NCI-H82 treated with DMSO at 0.1 percent for 48 hours (cell line): ENCODE results near the gene ARRDC2.
"Not testable (repeated sequence)": the region's sequence is repeated elsewhere in the genome, so short reads cannot be mapped to it uniquely, and the experiment has no call there.

Source experiments
- DNase-seq: peaks from one replicate; lab custom pipeline; 2025; ENCODE audit not compliant: unreplicated experiment; lab: John Stamatoyannopoulos, UW

ARRDC2 gene

DNA sequence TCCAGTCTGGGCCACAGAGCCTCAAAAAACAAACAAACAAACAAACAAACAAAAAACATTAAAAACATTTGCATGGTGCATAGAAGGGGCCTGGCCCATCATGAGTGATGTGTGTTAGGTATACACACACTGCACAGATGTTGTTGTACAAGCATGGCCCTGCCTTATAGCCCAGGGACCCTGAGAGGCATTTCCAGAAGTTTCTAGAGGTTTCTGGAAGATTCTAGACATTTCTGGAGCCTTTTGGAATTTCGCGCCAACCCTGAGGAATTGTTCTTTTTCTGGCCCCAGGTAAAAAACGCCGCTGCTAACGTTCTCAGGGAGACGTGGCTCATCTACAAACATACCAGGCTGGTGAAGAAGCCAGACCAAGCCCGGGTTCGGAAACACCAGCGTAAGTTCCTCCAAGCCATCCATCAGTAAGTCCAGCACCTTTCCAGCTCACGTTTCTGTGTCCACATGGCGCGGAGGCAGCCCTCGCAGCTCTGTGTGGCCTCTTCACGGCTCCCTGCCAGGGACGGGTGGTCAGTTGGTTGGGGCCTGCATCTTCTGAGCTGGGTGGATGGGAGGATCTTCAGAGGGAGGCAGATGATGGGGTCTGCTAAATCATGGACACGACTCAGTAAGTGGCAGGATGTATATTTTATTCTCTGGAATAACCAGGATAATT is 18.4 kb upstream of the ARRDC2 start:
- no peak for DNase-seq

DNA sequence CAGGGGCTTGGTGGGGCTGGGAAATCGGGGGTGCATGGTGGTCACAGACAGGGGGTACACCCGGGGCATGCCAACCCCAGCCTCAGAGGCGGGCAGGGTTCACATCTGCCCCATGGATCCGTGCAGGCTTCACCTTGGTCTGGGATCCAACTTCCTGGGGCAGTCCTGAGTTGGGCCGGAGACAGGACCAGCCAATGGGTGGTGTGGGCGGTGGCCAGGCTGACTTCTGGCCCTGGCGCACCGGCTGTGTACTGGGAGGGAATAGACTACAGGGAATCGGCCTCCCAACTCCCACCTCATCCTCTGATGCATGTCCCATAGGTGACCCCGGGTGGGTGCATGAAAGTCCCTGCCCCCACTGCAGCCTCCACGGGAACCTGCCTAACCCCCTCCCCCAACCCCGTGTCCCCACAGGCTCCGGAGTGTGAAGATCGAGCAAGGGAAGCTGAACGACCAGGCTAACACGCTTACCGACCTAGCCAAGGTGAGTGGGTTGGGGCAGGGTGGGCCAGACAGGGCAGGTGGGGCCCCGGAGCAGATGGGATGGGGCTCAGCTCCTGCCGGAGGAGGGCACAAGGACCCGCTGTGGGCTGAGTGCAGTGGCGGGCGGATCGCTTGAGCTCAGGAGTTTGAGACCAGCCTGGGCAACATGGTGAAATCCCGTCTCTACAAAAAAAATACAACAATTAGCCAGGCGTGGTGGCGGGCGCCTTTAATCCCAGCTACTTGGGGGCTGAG is 14.7 kb upstream of the ARRDC2 start:
- no peak for DNase-seq

DNA sequence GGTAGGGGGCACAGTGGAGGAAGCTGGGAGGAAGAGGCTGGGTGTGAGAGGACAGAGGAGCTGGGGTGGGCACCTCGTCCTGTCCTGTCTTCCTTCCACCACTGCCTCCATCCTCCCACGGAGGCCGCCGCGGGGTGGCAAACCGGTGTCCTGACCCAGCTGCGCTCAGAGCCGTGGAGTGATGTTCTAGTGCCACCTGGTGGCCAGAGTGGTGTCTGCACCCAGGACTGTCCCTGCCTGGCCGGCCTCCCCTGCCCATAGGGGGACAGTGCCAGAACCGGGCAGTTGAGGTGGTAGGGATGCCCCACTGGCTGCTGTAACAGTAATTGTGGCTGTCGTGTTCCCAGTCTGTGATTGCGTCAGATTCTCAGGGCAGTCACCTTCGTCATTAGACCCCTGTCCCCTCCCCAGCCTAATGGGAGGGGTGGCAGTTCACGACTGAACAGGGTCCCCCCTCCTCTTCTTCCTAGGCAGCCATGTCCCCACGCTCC is 11.1 kb upstream of the ARRDC2 start:
- DNase-seq, result peak; percentile 55

DNA sequence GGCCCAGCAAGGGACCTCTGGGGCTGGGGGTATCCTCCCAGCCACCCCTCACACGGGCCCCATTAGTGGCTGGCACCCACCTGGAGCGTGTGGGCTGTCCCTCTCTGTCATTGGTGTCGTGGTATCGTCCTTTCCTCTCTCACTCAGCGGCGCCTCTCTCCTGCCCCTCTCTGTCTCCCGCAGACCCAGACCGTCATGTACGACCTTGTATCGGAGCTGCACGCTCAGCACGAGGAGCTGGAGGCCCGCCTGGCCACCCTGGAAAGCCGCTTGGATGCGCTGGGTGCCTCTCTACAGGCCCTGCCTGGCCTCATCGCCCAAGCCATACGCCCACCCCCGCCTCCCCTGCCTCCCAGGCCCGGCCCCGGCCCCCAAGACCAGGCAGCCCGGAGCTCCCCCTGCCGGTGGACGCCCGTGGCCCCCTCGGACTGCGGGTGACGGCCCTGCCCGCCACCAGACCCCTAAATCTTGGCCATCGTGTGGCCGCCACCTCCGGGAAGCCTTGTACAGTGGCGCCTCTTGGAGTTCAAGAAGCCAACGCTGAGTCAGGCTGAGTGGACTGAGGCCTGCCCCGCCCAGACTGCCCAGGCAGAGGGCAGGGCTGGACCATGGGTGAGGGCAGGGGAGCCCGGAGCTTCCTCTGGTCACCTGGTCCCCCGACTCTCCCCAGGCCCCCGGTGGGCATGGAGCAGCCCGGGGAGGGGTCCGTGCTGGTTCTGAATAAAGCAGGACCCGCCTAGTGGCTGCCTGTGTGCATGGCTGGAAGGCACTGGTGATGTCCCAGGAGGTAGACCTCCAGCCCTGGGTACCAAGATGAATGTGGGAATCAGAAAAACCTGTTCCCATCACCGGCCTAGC is 9.8 kb upstream of the ARRDC2 start:
- no peak for DNase-seq

DNA sequence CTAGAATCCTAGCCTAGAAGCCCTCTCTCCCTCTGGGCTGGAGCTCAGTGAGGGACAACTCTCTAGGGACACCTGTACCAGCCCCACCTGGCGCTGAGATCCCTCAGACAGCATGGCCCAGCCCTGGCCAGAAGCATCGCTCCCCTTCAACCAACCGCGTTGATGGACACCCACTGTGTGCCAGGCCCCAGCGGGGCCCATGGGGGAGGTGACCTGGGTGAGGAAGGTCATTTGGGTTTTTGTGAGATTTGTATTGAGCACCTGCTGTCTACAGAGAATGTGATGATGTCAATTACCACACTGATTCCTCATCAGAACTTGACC is 9.2 kb upstream of the ARRDC2 start:
- DNase-seq, result no peak

DNA sequence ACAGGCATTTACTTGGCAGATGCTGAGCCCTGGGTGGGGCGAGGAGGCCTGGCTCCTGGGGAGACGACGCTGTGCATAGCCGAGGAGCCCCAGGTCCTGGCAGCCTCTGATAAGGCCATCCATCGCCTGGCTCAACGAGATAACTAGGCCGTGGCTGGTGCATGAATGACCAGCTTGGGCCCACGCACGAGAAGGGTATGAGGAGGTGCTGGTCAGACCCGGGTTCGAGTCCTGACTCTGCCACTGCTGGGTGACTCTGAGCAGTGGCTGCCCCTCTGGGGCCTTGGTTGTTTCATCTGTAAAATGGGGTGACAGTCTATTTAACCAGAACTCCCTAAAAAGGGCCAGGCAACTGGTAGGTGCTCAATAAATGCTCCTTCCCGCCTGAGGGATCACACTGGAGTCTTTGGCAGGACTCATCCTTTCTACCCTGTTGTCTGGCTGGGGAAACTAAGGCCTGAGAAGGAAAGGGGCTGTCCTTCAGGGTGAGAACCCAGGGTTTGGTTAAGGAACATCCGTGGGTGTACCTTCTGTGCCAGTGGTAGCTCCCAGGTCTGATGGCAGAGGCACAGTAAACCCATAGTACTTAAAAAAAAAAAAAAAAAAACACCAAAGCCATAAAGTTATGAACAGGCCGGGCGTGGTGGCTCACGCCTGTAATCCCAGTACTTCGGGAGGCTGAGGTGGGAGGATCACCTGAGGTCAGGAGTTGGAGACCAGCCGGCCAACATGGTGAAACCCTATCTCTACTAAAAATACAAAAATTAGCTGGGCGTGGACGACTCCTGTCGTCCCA is 8.1 kb upstream of the ARRDC2 start:
- DNase-seq, result no peak

DNA sequence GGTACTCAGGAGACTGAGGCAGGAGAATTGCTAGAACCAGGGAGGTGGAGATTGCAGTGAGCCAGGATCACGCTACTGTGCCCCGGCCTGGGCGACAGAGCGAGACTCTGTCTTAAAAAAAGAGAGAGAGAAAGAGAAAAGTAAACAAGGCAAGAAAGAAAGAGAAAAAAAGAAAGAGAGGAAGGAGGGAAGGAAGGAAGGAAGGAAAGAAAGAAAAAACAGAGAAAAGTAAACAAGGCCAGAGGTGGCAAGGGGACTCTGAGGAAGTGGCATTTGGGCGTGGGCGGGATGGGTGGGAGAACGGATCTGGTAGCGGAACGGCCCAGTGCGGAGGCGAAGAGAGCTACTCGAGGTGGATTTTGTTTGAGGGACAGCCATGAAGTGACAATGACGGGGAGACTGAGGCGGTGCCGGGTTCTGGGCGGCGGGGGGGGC is 7.5 kb upstream of the ARRDC2 start:
- no peak for DNase-seq

DNA sequence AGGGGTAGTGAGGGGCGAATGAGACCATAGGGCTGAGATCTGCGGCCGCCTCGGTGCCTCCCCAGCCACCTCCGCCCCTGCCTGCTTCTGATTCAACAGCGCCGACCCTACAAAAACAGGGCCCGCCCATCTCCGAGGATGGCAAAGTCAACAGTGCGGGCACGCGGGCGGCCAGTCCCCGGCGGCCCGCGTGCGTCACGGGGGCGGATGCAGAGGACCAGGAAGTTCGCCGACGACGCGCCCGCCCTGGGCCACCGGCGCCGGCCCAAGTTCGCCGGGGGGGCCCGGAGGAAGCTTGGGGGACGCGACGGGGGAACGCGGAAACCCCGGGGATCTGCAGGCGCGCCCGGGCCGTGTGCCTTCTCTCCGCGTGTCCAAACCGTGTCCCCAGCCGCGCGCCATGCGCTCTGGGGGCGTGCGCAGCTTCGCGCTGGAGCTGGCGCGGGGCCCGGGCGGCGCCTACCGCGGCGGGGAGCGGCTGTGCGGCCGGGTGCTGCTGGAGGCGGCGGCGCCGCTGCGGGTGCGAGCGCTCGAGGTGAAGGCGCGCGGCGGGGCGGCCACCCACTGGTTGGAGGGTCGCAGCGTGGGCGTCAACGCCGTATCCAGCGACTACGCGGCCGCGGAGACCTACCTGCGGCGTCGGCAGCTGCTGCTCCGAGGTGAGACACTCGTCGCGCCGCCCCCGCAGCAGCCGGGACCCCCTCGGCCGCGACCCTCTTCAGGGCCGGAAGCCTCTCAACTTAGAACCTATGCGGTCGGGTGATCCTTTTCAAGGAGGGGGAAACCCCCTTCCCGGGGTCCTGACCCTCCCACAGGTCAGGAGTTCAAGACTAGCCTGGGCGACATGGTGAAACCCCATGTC is 6.8 kb upstream of the ARRDC2 start:
- DNase-seq, result no peak

DNA sequence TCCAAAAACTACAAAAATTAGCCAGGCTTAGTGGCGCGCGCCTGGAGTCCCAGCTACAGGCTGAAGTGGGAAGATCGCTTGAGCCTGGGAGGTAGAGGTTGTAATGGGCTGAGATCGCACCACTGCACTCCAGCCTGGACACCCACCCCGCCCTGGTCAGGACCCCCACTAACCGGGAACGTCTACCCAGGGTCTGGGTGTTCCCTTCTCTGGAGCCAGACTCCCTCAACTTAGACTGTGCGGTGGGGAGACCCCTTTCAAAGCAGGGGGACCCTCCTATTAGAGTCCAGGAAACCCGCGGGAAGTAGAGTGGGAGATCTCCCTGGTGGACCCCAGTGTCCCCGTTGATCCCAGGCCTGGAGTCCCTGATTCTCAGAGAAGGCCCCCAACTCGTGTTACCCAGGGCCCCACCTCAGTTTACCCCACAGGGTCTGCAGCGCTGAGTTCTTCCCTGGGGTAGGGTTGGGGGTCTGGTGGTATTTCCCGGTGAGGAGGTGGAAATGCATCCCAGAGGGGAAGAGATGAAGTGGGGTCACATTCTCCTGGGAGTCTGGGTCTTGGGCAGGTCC is 6.1 kb upstream of the ARRDC2 start:
- DNase-seq, result no peak

DNA sequence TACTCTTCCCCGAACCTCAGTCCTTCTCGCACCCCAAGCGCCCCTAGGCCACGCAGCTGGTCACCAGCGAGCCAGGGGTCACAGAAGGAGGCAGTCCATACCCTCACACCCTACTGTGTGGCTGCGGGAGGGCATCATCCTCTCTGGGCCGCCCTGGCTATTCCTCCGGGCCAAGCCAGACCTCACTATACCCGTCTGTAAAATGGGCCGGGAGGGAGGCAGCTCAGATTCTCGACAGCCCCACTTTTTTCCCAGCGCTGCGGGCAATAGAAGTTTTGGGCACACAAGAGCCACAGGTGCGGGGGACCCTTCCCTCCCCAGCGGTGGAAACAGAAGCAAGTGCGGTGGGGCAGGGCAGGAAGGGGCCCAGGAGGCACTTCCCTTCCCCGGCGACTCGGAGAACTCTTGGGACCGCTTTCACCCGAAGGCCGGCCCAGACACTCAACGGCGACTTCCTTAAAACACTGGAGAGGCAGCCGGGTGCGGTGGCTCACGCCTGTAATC is 5.6 kb upstream of the ARRDC2 start:
- DNase-seq, result no peak

DNA sequence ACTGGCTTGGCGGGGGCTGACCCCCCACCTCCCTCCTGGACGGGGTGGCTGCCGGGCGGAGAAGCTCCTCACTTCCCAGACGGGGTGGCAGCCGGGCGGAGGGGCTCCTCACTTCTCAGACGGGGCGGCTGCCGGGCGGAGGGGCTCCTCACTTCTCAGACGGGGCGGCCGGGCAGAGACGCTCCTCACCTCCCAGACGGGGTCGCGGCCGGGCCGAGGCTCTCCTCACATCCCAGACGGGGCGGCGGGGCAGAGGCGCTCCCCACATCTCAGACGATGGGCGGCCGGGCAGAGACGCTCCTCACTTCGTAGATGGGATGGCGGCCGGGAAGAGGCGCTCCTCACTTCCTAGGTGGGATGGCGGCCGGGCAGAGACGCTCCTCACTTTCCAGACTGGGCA is 2.2 kb upstream of the ARRDC2 start:
- not testable (repeated sequence) for DNase-seq

DNA sequence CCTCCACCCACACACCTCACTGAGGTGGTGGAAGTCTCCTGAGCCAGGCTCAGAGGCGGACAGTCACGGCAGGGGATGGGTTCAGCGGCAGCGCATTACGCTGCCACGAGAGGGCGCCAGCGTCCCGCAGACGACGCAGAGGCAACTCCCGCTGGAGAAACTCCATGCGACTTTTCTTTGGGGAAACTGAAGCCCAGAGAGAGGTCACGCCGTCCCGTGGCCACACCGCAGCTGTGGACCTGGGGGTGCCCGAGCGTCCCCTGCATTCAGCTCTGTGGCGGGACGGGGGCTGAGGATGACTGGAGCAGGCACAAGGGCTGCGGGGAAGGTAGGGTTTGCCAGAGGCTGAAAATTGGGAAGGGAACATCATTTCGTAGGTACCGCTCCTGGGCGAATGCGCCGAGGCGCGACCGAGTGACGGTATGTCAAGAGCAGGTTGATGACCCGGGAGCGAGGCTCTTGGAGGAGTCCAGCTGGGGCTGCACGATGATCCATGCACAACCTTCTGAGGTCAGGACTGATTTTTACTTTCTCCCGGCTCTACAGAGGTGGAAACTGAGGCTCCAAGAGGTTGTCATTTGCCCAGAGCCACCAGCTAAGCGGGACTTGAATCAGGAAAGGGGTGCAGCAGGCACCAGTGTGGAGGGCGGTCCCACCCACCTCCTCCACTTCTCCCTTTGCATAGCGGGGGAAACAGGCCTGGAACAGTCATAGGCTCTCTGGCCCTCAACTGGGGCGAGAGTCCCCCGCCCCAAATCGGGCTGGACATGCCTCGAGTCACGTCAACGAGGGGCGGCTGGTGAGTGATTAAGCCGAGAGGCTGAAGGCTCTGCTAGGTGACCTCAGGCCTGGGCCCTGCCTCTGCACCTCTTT is 690 bp upstream of the ARRDC2 start:
- peak; percentile 70 for DNase-seq

DNA sequence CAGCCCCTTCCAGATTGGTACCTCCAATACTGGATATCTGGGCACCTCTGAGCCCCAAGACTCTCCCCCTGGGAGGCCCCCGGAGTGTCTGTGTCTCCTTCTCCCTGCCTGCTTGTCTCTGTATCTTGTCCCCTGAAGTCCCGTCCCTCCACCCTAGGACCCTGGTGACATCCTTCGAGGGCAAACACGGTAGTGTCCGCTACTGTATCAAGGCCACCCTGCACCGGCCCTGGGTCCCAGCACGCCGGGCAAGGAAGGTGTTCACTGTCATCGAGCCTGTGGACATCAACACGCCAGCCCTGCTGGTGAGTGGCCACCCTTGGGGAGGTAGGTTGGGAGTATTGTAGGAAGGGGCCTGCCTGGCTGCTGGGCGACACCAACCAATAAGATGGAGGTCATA is 844 bp downstream of the ARRDC2 start:
- DNase-seq, result no peak

DNA sequence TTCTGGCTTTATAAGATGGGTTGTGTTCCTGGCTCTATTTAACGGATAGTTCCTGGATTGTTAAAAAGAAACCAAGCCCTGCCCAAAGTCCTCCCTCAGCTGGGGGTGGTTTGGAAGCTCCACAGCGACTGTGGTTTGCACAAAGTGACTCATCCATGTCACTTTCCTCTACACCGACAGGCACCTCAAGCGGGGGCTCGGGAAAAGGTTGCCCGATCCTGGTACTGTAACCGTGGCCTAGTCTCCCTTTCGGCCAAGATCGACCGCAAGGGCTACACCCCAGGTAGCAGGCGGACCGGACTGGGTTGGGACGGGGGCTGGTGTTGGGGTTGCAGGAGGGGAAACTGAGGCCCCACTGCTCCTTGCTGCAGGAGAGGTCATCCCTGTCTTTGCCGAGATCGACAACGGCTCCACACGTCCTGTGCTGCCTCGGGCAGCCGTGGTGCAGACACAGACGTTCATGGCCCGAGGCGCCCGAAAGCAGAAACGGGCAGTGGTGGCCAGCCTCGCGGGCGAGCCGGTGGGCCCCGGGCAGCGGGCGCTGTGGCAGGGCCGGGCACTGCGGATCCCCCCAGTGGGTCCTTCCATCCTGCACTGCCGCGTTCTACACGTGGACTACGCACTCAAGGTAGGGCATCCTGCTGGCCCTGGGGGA is 1.6 kb downstream of the ARRDC2 start:
- no peak for DNase-seq

DNA sequence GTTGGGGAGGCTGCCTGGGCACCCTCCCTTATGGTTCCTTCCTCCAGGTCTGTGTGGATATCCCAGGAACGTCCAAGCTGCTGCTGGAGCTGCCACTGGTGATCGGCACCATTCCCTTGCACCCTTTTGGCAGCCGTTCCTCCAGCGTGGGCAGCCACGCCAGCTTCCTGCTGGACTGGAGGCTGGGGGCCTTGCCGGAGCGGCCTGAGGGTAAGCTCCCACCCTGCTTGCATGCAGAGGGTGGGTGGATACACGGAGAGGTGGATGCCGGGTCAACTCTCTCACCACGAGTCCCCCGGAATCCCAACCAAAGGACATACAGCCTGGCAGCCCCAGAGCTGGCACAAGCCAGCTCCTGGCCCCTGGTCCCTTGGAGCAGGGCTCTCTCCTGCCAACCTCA is 2.2 kb downstream of the ARRDC2 start:
- no peak for DNase-seq

DNA sequence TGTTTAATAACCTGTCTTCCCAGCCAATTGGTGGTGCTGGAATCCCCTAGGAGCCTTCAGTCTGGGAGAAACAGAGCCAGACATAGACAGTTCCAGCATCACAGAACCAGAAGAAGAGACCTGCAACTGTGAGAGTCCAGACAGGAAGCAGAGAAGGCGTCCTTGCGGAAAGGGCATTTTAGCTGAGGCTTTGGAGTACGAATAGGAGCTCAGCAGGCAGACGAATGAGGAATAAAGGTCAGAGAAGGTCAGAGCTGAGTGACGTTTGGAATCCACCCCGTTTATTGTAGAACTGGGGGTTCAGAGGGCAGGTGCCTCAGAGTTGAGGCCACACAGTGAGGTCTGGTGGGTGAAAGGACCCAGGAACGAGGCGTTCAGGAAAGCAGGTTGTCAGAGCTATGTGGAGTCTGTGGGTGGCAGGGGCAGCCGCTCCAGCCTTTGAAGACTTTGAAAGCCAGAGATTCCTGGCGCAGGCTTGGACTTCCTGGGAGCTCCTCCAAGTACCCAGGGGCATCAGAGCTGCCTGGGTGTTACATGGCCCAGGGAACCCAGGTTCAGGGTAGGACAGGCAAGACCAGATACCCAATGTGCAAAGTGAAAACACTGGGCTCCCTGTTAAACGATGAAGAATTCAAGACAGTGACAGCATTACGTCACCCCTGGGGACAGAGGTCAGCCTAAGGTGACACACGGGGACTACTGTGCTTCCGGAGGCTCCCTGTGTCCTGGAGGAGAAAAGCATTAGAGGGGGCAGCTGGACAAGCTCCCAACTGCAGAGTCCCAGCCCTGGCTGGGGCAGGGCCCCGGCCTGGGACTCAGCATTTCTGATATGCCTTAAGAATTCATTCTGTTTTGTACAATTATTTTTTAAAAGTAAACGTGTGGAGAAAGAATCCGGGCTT is 5.5 kb downstream of the ARRDC2 start:
- no peak for DNase-seq

DNA sequence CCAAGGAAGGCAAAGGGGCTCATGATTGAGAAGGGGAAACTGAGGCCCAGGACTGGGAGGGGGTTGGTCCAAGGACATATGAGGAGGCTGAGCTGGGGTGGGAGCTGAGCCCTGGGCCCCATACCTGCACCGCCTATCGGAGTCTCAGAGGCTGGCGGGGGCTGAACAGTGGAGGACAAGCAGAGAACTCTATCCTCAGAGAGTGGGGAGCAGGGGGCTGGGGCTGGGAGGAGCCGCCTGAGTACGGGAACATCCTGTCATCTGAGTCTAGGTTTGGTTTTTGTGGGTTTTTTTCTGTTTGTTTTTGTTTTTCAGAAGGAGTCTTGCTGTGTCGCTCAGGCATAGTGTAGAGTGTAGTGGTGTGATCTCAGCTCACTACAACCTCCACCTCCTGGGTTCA is 6.2 kb downstream of the ARRDC2 start:
- DNase-seq, result no peak
